ENCODE data around the gene SENP5. TPM values are rescaled to one million over a fixed set of nuclear protein-coding genes. Genes with fewer than 3 reads are reported as not detected.

Gene SENP5
- total and polyA plus RNA-seq, 7 donors: 8.1 to 37.7 (median 21.3) TPM

GRCh38 chr3:196920733-196921132, 53.0 kb downstream of the SENP5 start:
- DNase-seq (no peak), ATAC-seq (no peak)
- TF ChIP-seq CTCF (IDR thresholded peaks at IDR 0.05): no peak
- Histone ChIP-seq H3K4me3 (no peak overlapping the region), H3K27ac (no peak overlapping the region), H3K27me3 (ENCODE audit: insufficient read depth in 3 of 3, low read length in 2 of 3) (no peaks in the 10 kb centered on the region), H3K4me1 (no peaks in the 10 kb centered on the region), H3K9me3 (no peaks in the 10 kb centered on the region), H3K36me3 (ENCODE audit: insufficient read depth in 1 of 2, low read depth in 1 of 2) (peaks cover 0 to 56% of the 10 kb centered on the region in 2 donors)
- intact Hi-C loops (cut with DNase I): no loop called here
- WGBS, 3 donors: 59 to 89% (median 69%) methylated on average over 2 of the region's 2 CpGs

- H3K27me3 ChIP-seq (ENCODE audit: insufficient read depth in 3 of 3, low read length in 2 of 3): no peaks in the 10 kb centered on the region
- intact Hi-C loops (cut with DNase I): no loop called here
- peaks cover 12 to 86% of the 10 kb centered on the region in 2 donors for H3K36me3 ChIP-seq (ENCODE audit: insufficient read depth in 1 of 2, low read depth in 1 of 2)
- no peak overlapping the region for H3K27ac ChIP-seq
- H3K9me3 ChIP-seq: no peaks in the 10 kb centered on the region
- WGBS, 3 donors: 85 to 89% (median 87%) methylated on average over 7 of the region's 7 CpGs
- no peak for DNase-seq
- H3K4me1 ChIP-seq: no peaks in the 10 kb centered on the region
- no peak for TF ChIP-seq CTCF (IDR thresholded peaks at IDR 0.05)
- no peak overlapping the region for H3K4me3 ChIP-seq
- no peak for ATAC-seq
These were observed 60.1 kb downstream of the SENP5 start for GRCh38 chr3:196927571-196928453.

- intact Hi-C loops (cut with DNase I): no loop called here
- WGBS, 3 donors: 86 to 88% (median 88%) methylated on average over 4 of the region's 4 CpGs
These were observed 63.4 kb downstream of the SENP5 start for GRCh38 chr3:196931157-196931556.

GRCh38 chr3:196931828-196932587, 64.3 kb downstream of the SENP5 start:
- intact Hi-C loops (cut with DNase I): no loop called here
- Histone ChIP-seq H3K27ac (peak overlapping the region; percentile 27), H3K27me3 (ENCODE audit: insufficient read depth in 3 of 3, low read length in 2 of 3) (no peaks in the 10 kb centered on the region), H3K4me3 (no peak overlapping the region), H3K9me3 (no peaks in the 10 kb centered on the region), H3K4me1 (no peaks in the 10 kb centered on the region), H3K36me3 (ENCODE audit: insufficient read depth in 1 of 2, low read depth in 1 of 2) (peaks cover 25 to 96% of the 10 kb centered on the region in 2 donors)
- DNase-seq (no peak), ATAC-seq (peak; percentile 48 to 85 (median 73))
- no peak for TF ChIP-seq CTCF (IDR thresholded peaks at IDR 0.05)
- 51 to 73% (median 59%) methylated on average over 12 of the region's 12 CpGs for WGBS, 3 donors

More at GRCh38 chr3:196931157-196931556, 63.4 kb downstream of the SENP5 start:
- ATAC-seq: no peak
- no peak for DNase-seq
- Histone ChIP-seq H3K4me1 (no peaks in the 10 kb centered on the region), H3K4me3 (no peak overlapping the region), H3K27me3 (ENCODE audit: insufficient read depth in 3 of 3, low read length in 2 of 3) (no peaks in the 10 kb centered on the region), H3K9me3 (no peaks in the 10 kb centered on the region), H3K36me3 (ENCODE audit: insufficient read depth in 1 of 2, low read depth in 1 of 2) (peaks cover 23 to 93% of the 10 kb centered on the region in 2 donors), H3K27ac (no peak overlapping the region)
- TF ChIP-seq CTCF (IDR thresholded peaks at IDR 0.05): no peak
